HT-29 (cell line): ENCODE results near the gene SYT1. TPM values are rescaled to one million over a fixed set of nuclear protein-coding genes. Genes with fewer than 3 reads are reported as not detected.

Experiments
- DNase-seq: peaks from one replicate; pipeline ENCODE4 v3.0.0-alpha.2; 2015; ENCODE audit warnings: low spot score
- total RNA-seq: library from RNA; depleted of rRNA; stranded (reverse); fragments of >200 nt; shearing (Covaris generic); gene quantifications from 2 replicates; pipeline ENCODE4 v1.2.3, GENCODE V29; 2014

The SYT1 gene
- total RNA-seq, 1 experiment from 2014 or later = not detected

DNA sequence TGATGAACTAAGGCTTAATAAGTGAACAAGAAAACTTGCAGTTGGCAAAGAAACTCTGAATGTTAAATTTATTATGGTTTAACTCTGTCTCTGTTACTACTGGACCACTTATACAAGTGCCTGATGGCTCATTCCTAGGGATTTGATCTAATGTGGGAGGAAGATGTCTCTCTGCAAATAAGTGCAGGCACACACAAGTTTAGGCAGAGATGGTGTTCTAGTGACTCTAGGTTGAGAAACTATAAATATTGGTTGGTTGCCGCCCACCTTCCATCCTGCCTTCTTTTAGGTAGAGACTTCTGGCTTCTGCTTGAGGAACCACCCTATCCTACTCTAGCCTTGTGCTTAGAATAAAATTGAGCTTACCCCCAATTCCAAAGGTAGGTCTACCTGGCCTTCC lies 570.0 kb downstream of the SYT1 start:
- no peak for DNase-seq

DNA sequence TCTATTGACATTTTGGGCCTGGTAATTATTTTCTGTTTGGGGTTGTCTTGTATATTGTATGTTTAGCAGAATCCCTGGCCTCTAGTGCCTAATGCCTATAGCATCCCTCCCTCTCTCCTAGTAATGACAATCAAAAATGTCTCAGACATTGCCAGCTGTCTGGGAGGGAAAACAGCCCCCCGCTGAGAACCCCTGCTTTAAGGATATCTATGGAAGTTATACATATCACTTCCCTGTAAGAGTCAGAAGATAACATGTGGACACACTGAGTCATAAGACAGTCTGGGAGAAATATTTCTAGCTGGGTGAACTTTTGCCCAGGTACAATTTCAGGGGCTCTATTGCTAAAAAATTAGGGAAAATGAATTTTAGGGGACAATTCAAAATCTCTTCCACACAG lies 571.2 kb downstream of the SYT1 start:
- DNase-seq = no peak

DNA sequence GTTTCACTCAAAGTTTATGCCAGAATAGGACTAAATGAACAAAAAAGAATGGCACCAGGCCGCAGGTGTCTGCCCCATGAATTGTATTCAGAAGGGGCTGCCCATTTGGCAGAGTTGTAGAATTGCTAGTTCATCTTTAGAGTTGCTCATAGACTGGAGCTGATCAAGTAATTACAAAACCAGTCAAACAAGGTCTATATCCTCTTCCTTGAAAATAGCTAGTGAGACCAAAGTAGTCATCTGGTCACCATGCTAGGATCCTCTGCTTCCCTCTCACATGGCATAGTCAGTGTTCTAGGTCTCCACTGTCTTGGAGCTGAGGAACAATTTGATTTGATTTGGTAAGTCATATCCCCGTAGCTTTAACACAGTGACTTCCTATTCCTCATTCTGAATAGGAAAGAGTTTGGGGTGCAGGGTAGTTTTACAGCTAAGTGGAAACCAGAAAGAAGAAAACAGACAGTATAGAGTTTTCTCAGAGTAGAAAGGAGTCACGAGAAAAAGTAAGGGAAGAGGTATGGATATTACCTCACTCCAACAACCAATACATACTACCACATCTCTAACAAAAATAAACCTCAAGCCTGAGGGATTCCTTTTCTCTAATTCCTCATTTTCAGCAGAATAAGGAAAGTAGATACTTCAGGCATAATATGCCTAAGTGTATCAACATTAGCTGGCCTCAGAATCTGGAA lies 574.1 kb downstream of the SYT1 start:
- DNase-seq = no peak

DNA sequence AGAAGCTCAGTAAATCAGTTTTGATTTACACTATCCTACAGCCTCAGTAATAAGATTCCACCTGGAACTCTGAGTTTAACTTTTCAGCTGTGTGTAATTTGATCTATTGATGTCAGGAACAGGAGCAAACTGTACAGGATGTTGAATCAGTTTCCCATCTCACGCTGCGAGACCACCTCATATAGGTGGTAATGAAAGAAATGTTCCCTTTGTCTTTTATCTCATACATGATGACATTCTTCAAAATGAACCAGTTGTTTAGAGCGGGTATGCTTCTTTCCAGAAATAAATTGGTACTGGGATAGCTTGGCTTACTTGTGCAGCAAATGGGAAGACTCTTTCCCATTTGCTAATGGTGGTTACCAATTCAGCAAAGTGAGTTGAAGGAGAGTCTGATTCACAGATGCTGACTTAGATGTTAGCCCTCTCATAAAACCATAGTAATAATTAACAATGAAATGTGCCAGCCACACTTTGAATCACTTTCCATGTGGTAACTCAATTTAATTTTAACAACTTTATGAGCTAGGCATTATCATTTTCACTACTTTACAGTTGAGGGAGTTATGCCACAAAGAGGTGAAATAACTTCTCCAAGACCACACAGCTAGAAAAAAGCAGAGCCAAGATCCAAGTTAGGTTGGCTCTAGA lies 574.7 kb downstream of the SYT1 start:
- DNase-seq = no peak

DNA sequence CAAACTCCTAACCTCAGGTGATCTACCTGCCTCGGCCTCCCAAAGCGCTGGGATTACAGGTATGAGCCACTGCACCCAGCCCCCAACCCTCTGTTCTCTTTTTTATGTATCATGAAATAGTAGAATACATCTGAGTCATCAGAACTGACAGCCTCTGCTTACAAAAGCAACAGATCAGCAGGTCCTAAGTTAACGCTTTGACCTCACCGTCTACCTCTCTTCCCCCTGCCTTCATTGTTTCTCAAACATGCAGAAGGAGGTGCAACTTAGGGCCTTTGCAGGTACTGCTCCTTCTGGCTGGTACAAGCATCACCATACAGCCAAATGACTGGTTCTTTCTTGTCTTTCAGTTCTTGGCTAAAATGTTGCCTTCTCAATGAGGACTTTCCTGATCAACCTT lies 577.0 kb downstream of the SYT1 start:
- DNase-seq = no peak

- DNase-seq = no peak
Observed at GRCh38 chr12:79442396-79442795, 577.8 kb downstream of the SYT1 start.

GRCh38 chr12:79444089-79444488 lies 579.5 kb downstream of the SYT1 start:
- DNase-seq = no peak

DNA sequence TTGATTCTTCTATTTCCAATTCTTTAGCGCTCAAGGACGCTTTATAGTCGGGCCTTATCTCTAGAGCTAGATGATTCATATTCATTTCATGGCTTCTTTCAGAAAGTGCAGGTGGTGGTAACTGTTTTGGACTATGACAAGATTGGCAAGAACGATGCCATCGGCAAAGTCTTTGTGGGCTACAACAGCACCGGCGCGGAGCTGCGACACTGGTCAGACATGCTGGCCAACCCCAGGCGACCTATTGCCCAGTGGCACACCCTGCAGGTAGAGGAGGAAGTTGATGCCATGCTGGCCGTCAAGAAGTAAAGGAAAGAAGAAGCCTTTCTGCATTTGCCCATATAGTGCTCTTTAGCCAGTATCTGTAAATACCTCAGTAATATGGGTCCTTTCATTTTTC lies 584.2 kb downstream of the SYT1 start:
- peak; percentile 62 for DNase-seq

DNA sequence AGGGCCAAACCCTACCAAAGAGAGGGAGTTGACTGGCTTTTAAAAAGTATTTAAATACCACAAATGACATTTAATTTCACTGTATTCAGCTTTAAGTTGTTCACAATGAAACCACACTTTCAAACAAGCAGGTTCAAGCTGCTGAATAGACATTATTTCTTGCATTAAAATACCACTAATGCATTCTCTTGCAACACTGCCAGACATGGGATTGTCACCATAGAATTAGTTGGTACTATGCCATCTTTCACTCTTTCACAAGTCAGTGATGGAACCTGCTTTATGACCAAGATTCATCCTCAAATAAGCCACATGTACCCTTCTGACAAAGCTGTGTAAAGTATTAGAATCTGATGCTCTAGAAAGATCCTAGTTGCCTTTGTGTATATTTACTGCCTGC lies 586.8 kb downstream of the SYT1 start:
- no peak for DNase-seq

GRCh38 chr12:79451978-79452377 lies 587.4 kb downstream of the SYT1 start:
- DNase-seq = no peak

- no peak for DNase-seq
Observed at GRCh38 chr12:79452906-79453305, 588.3 kb downstream of the SYT1 start.

DNA sequence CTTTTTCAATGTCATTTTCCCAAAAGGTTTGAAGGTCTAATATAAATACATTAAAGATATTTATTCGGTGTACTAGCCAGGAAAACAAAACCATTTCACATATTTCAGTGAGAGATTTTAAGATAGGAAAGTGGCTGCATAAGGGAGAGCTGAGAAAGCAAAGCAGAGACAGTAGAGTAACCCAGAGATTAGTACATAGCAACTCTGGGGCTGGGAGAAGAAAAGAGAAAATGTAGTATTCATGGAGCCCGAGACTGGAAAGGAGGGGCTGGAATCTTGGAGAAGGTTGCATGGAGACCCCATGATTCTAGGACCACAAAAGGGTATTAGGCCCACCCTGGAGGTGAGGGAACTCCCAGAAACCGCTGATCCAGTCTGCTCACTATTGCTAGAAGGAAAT lies 589.2 kb downstream of the SYT1 start:
- no peak for DNase-seq

- peak; percentile 14 for DNase-seq
Observed at GRCh38 chr12:79454338-79454843, 589.8 kb downstream of the SYT1 start.

GRCh38 chr12:79455286-79455685 lies 590.7 kb downstream of the SYT1 start:
- peak; percentile 7 for DNase-seq

- no peak for DNase-seq
Observed at GRCh38 chr12:79482323-79482722, 617.7 kb downstream of the SYT1 start.

DNA sequence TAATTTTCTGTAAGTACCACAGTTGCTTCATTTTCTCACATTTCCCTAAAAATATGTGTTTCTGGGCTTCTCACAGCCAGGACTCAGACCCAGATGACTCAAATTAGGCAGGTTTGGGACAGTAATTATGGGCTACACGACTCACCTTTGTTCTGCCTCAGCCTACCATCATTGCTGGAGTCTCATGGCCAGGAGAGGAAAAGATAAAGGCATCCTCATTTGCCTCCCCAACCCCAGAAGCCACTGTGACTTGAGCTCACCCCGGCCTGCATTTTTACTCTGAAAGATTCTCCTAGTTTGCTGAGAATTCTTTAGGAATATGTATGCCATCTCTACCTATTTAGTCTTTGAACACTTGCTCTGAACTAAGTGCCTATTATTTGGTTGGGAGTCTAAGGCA lies 618.3 kb downstream of the SYT1 start:
- no peak for DNase-seq

DNA sequence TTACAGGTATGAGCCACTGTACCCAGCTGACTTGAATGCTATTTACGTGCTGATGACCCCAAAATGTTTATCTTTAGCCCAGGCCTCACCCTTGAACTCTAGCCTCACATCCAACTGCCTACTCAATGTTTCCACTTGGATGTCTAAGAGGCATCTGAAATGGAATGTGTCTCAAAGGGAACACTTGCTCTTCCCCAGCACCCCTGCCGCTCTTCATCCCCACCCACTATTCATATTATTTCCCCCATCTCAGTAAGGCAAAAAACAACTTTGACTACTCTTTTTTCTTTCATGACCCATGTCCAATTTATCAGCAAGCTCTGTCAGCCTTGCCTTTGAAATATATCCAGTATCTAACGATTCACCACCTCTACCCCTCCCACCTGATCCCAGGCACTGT lies 621.6 kb downstream of the SYT1 start:
- DNase-seq = no peak

- no peak for DNase-seq
Observed at GRCh38 chr12:79487386-79488110, 623.0 kb downstream of the SYT1 start.
